HG02852 (cell line): ENCODE results near the gene C22orf15.
"Not testable (repeated sequence)": the region's sequence is repeated elsewhere in the genome, so short reads cannot be mapped to it uniquely, and the experiment has no call there.

Experiments used
- ATAC-seq: cut with Tn5 transposase; IDR thresholded peaks from one replicate; pipeline ENCODE4 v1.9.1; 2021; ENCODE audit warnings: mild to moderate bottlenecking, moderate library complexity; ENCODE audit not compliant: unreplicated experiment

C22orf15 gene, protein sequence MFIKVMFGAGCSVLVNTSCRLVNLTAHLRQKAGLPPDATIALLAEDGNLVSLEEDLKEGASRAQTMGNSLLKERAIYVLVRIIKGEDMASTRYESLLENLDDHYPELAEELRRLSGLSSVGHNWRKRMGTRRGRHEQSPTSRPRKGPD

GRCh38 chr22:23762842-23763578 is at the start of gene C22orf15:
Gene C22orf15 (plus strand): TSS chr22:23762990. CDS start chr22:23763307, 317 bp downstream.
- ATAC-seq, result no peak

DNA sequence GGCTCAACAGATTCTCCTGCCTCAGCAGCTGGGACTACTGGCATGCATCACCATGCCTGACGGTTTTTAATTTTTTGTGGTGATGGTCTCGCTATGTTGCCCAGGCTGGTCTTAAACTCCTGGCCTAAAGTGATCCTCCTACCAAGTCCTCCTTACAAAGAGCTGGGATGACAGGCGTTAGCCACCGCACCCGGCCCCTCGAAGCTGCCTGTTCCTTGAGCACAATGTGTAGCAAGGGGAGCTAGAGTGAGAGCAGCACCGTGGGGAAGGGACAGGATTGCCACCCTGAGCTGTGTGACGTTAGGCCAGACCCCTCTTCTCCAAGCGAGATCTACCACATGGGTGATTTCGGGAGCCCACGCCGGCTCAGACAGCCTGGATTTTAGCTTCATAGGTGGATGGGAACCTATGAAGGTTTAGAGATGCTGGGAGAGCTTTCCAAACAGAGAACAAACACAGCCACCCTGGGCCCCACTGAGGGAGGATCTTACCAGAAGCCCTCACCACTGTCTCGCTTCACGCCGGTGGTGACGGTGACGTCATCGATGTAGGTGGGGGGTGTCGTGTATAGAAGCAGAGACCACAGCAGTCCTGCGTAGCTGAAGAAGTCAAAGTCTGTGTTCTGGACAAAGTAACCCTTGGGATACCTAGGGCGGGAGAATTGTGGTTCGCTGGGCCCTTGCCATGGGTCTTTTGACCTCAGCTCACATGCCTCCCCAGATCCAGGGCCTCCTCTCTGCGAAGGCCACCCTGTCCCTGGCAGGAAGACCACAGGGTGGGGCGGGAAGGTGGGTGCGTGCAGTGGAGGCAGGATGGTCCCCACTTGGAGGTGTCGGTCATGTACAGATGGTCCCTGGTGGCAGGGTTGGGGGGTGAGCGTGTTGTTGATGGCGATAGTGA is 48.8 kb upstream of the C22orf15 start:
- ATAC-seq, result no peak

DNA sequence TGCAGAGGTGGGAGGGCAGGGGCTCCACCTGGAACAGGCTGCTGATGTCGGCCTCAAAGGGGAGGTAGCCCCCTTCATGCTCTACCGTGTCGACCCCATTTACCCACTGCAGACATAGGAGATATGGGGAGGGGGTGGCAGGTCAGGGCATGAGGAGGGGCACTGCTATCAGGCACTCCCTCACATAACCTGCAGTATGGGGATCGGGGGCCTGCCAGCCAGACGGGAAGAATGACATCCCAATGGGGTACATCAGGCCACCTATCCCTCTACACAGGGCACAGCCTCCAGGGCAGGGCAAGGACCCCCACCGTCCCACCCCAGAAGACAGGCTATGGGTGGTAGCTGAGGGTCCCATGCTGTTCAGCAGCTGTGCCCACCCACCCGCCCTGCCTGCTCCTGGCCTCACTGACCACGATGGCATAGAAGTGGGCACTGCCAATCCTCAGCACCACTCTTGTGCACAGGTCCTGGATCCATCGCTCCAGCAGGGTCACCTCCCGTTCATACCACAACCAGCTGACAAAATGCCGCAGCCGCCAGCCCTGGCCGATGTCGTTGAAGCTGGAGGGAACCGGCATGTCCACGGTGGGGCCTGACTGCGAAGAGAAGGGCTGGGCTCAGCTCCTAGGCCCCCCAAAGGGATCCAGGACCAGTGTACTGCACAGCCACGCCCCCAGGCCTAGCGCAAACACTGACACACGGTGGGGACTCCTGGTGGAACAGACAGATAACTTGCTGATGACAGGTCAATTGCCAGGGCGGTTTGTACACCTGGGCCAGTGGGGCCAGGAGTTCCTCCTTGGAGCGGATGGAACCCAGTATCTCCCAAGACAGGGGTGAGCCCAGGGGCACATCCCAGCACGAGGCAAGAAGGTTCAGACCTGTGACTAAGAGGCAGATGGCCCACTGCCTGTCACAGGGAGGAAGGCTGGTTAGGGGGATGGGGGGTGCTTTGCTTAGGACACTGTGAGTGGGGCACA is 47.9 kb upstream of the C22orf15 start:
- no peak for ATAC-seq

DNA sequence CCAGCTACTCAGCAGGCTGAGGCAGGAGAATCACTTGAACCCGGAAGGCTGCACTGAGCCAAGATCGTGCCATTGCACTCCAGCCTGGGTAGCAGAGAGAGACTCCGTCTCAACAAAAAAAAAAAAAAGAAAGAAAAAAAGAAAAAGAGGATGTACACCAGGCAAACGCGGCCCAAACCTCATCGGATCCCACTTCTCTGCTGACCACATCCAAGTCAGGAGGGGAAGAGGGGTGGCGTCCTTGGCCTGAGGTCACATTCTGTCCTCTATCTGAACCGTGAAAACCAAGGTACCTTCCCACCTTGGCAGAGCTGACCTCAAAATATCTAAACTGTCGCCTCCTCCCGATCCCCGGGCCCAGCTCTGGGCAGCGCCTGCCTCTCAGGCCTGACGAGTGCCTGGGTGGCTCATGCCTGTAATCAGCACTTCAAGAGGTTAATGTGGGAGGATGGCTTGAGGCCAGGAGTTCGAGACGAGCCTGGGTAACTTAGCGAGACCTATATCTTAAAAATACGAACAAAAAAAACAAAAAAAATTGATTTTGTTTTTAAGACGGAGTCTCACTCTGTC is 46.9 kb upstream of the C22orf15 start:
- no peak for ATAC-seq

- peak; percentile 78 for ATAC-seq
Measured at GRCh38 chr22:23716811-23717801, 45.7 kb upstream of the C22orf15 start.

DNA sequence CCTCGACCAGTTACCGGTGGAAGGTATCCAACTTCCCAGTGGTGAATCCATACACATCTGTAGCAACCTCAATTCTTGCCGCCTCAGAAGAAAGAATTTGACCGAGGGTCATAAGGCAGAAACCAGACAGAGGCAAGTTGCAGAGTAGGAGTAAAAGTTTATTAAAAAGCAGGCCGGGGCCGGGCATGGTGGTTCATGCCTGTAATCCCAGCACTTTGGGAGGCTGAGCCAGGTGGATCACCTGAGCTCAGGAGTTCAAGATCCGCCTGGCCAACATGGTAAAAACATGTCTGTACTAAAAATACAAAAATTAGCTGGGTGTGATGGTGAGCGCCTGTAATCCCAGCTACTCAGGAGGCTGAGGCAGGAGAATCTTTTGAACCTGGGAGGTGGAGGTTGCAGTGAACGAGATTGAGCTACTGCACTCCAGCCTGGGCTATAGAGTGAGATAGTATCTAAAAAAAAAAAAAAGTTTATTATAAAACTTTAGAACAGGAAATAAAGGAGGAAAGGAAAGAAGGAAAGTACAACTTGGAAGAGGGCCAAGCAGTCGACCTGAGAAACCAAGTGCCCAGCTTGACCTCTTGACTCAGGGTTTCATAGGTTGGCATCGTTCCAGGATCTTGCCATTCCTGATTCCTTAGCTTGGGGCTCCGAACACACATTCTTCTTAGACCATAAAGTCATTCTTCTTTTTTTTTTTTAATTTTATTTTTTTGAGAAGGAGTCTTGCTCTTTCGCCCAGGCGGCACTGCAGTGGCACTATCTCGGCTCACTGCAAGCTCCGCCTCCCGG is 44.2 kb upstream of the C22orf15 start:
- ATAC-seq, result no peak

GRCh38 chr22:23720855-23721254 is 41.9 kb upstream of the C22orf15 start:
- ATAC-seq, result no peak

- ATAC-seq, result no peak
Measured at GRCh38 chr22:23722160-23722559, 40.6 kb upstream of the C22orf15 start.

DNA sequence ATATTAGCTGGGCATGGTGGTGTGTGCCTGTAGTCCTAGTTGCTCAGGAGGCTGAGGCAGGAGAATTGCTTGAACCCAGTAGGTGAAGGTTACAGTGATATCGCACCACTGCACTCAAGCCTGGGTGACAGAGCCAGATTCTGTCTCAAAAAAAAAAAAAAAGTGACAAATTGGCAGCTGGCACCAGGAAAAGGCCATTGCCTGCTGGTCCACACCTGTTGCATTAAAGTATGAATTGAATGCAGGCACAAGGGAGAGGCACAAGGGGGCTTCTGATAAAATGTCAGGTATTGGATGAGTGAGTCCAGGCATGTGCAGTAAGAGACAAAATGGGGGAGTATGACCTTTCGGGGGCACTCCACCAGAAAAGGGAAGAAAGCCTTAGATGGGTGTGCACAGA is 40.1 kb upstream of the C22orf15 start:
- no peak for ATAC-seq

DNA sequence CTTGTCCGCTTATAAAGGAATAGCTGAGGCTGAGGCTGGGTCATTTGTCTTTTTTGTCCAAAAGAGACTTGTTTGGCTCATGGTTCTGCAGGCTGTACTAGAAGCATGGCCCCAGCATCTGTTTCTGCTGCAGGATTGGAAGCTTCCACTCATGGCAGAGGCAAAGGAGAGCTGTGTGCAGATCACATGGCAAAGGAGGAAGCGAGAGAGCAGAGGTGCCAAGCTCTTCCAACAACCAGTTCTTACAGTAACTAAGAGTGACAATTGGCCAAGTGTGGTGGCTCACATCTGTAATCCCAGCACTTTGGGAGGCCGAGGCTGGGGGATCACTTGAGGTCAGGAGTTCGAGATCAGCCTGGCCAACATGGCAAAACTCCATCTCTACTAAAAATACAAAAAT is 34.7 kb upstream of the C22orf15 start:
- not testable (repeated sequence) for ATAC-seq

DNA sequence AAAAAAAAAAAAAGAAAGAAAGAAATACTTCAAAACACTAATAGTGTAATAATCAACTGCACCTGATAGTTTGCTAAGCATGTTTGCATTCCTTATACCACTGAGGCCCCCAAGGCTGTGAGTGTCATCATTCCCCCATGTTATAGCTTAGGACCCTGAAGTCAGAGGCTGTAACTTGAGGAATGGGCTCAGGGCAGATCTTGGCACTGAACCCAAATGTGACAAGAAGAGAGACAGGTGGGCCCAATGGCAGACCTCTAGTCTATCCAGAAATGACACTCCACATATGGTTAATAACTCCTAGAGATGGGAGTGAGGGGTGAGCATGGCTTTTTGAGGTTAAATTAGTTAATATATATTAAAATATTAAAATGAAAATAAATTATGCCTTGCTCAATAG is 25.1 kb upstream of the C22orf15 start:
- no peak for ATAC-seq

GRCh38 chr22:23742505-23743264 is 20.1 kb upstream of the C22orf15 start:
- ATAC-seq, result no peak

DNA sequence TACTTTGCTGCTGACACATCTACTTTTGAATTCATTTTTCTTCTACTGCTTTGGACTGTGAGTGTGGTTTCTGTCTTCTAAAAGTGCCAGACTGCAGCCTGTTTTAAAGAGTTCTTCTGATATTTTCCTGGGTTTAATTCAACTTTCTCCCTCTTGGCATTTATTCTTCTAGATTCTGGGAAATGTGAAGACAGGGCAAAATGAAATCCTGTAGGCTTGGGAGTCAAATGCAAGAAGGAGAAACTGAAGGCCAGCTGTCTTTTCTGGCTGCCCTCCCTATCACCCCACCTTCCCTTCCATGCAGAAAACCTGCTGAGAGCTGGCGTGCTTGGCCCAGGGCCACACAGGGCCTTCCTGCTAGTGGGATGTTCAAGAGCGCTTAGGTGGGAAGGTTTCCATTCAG is 19.5 kb upstream of the C22orf15 start:
- no peak for ATAC-seq

DNA sequence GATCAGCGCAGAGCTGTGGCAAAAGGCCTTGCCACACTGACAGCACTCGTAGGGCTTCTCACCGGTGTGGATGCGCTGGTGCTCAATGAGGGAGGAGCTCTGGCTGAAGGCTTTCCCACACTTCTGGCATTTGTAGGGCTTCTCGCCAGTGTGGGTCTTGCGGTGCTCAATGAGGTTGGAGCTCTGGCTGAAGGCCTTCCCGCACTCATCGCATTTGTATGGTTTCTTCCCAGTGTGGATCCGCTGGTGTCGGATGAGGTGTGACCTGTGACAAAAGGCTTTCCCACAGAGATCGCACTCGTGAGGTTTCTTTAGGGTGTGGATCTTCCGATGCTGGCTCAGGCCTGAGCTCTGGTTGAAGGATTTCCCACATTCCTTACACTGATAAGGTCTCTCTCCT is 18.8 kb upstream of the C22orf15 start:
- ATAC-seq, result no peak

GRCh38 chr22:23744485-23744884 is 18.3 kb upstream of the C22orf15 start:
- no peak for ATAC-seq

DNA sequence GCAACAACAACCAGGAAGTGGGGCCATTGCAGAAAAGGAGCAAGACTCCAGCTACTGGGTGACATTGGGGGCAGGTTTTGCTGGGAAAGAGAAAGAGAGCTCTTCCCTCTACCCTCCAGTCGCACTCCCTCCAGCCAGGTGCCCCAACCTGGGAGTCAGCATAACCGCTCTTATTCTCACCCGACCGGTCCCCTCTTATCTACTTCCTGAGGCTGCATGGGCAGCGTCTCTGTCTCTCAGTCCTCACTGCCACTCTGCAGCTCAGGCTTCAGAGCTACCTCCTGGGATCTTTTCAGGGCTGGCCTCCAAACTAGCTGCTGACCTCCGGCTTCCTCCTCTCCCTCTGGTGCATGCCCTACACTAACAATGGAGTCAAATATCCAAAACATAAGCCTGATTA is 17.0 kb upstream of the C22orf15 start:
- ATAC-seq, result no peak

DNA sequence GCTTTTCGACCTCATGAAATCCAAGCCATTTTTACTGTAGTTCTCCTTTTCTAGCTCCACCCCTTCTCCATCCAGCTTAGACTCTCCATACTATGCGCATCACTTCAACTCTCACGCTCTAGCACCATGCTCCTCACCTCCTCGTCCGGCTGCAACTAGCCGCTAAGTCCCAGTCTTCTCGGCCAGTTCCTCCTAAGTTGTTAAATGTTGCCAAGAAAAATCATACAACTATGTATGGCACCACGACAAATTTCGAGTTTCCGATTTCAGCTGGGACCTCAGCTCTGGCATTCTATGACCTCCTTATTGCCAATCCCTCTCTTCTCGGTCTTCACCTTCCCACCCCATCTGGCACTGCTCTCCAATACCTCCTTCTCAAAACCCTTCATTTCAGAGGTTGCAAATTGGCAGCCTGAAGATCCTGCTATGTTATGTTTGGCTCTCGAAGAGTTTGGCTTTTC is 12.9 kb upstream of the C22orf15 start:
- ATAC-seq, result no peak

DNA sequence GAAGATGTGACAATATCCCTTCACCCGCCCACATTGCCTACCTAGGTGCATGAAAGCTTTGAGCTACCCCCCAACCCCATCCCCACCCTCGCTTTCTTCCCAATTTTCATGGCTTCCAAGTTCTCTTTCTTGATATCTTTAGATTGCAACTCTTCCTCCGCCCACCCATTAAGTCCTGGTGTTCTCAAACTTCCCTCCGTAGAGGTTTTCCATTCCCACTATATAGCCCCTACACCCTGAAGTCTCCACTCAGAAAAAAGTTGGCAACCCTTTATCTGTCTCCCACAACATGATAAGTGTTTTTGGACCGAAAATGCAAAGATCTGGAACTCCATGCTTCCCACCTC is 12.4 kb upstream of the C22orf15 start:
- ATAC-seq, result no peak
